Tibial nerve (tissue), 4 donors: ENCODE measurements around the gene OR1L4. TPM values are rescaled to one million over a fixed set of nuclear protein-coding genes. Genes with fewer than 3 reads are reported as not detected.

Experiments
- DNase-seq, 2 donors: peaks; one replicate each; pipeline ENCODE4 v3.0.0-alpha.2; 2019; ENCODE audit warnings: low spot score in 2 of 2
- H3K27ac ChIP-seq, 4 donors: fragments of 200-600 bp; sonication (generic) in 3 of 4; one replicate each; pipeline ENCODE4 v1.5.1; 2017 to 2019; ENCODE audit warnings: mild to moderate bottlenecking in 1 of 4
- H3K27me3 ChIP-seq, 2 donors: fragments of 200-600 bp; sonication (generic) in 1 of 2; one replicate each; pipeline versions ENCODE4 v1.5.1 to v1.6.0; 2017 to 2019
- H3K36me3 ChIP-seq, 3 donors: fragments of 200-600 bp; sonication (generic); one replicate each; pipeline ENCODE4 v1.5.1; 2018 to 2019
- H3K4me1 ChIP-seq, 4 donors: fragments of 200-600 bp; sonication (generic) in 3 of 4; one replicate each; pipeline ENCODE4 v1.5.1; 2017 to 2019
- H3K4me3 ChIP-seq, 4 donors: fragments of 200-600 bp; sonication (generic) in 3 of 4; one replicate each; pipeline ENCODE4 v1.5.1; 2017 to 2019; ENCODE audit warnings: mild to moderate bottlenecking in 1 of 4, moderate library complexity in 1 of 4
- H3K9me3 ChIP-seq, 4 donors: fragments of 200-600 bp; sonication (generic) in 3 of 4; one replicate each; pipeline ENCODE4 v1.5.1; 2017 to 2019
- EP300 ChIP-seq, 2 donors: sonication (generic); formaldehyde crosslinking; IDR thresholded peaks; one replicate each; pipeline ENCODE4 v1.6.1; 2017; ENCODE audit warnings: antibody characterized with exemption in 2 of 2, mild to moderate bottlenecking in 1 of 2
- POLR2A ChIP-seq, 2 donors: fragments of 450-650 bp; IDR thresholded peaks; one replicate each; pipeline ENCODE4 v1.6.1; 2017; ENCODE audit warnings: antibody characterized with exemption in 2 of 2, mild to moderate bottlenecking in 2 of 2, moderate library complexity in 2 of 2
- WGBS, 2 donors: methylation state at CpG; one replicate each; pipeline ENCODE4 v1.1.5; 2018; 5-methylcytosine and 5-hydroxymethylcytosine counted together
- total RNA-seq, 4 donors: library from RNA; depleted of rRNA; stranded (reverse); fragments of >200 nt; gene quantifications; one replicate each; pipeline ENCODE4 v1.1.0, GENCODE V29; 2016
- TF ChIP-seq, protein P1 (sequence below), 5 experiments: fragments of 200-600 bp in 3 of 5; fragments of 450-650 bp in 2 of 5; sonication (generic) in 3 of 5; IDR thresholded peaks; one replicate each; pipeline ENCODE4 v1.5.1; 2016 to 2019; ENCODE audit warnings: antibody characterized with exemption in 5 of 5, mild to moderate bottlenecking in 3 of 5, moderate library complexity in 2 of 5

Gene OR1L4, protein sequence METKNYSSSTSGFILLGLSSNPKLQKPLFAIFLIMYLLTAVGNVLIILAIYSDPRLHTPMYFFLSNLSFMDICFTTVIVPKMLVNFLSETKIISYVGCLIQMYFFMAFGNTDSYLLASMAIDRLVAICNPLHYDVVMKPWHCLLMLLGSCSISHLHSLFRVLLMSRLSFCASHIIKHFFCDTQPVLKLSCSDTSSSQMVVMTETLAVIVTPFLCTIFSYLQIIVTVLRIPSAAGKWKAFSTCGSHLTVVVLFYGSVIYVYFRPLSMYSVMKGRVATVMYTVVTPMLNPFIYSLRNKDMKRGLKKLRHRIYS
- total RNA-seq, result not detected

DNA sequence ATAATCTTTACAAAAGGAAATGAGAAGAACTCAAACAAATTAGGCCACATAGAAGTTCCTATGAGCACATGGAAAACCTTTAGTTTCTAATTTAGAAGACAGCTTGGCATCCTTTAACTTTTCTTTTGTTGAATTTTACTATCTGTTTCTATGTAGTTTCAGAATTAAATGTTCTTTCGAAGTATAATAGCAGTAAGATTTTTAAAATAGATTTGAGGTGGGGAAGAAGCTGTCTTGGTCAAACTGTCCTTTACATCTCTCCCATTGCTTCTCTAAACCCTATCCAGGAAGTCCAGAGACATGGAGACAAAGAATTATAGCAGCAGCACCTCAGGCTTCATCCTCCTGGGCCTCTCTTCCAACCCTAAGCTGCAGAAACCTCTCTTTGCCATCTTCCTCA, at the start of gene OR1L4:
Gene OR1L4, plus strand, starts transcription at position 301 of the 400 bp plus-strand sequence. Its CDS starts 0 bp downstream, at position 301.
- WGBS, 2 donors, result 80 to 87% methylated on average over 1 of the region's 1 CpG
- H3K36me3 ChIP-seq, result no peaks in the 10 kb centered on the region
- no peak within 1 kb of the TSS for H3K4me3 ChIP-seq
- TF ChIP-seq POLR2A (IDR thresholded peaks at IDR 0.05), result no peak
- TF ChIP-seq EP300 (IDR thresholded peaks at IDR 0.05), result no peak
- TF ChIP-seq, protein P1, sequence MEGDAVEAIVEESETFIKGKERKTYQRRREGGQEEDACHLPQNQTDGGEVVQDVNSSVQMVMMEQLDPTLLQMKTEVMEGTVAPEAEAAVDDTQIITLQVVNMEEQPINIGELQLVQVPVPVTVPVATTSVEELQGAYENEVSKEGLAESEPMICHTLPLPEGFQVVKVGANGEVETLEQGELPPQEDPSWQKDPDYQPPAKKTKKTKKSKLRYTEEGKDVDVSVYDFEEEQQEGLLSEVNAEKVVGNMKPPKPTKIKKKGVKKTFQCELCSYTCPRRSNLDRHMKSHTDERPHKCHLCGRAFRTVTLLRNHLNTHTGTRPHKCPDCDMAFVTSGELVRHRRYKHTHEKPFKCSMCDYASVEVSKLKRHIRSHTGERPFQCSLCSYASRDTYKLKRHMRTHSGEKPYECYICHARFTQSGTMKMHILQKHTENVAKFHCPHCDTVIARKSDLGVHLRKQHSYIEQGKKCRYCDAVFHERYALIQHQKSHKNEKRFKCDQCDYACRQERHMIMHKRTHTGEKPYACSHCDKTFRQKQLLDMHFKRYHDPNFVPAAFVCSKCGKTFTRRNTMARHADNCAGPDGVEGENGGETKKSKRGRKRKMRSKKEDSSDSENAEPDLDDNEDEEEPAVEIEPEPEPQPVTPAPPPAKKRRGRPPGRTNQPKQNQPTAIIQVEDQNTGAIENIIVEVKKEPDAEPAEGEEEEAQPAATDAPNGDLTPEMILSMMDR (IDR thresholded peaks at IDR 0.05), result no peak
- no peak within 1 kb of the TSS for H3K27ac ChIP-seq
- no peak for DNase-seq
- no peaks in the 10 kb centered on the region for H3K27me3 ChIP-seq
- H3K9me3 ChIP-seq, result peaks cover 0 to 94% (median 28%) of the 10 kb centered on the region in 4 donors
- H3K4me1 ChIP-seq, result no peaks in the 10 kb centered on the region

DNA sequence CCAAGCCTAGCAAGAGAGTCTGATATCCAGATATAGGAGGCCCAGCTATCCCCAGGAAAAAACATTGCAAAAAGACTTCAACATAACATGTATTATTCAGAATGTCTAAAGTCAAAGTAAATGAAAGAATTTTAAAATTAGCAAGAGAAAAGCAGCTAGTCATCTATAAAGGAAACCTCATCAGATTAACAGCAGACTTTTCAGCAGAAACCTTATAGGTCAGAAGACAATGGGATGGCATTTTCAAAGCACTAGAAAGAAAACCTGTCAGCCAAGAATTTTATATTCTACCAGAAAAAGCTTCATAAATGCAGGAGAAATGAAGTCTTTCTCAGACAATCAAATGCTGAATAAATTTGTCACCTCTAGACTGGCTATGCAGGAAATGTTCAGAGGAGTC, 38.9 kb upstream of the OR1L4 start:
- Histone ChIP-seq H3K9me3 (peaks cover 0 to 53% (median 13%) of the 10 kb centered on the region in 4 donors), H3K36me3 (no peaks in the 10 kb centered on the region), H3K27me3 (no peaks in the 10 kb centered on the region), H3K4me3 (no peak overlapping the region), H3K27ac (no peak overlapping the region), H3K4me1 (no peaks in the 10 kb centered on the region)
- no peak for DNase-seq
- no peak for TF ChIP-seq EP300 (IDR thresholded peaks at IDR 0.05)
- TF ChIP-seq, protein P1 (IDR thresholded peaks at IDR 0.05), result no peak
- no peak for TF ChIP-seq POLR2A (IDR thresholded peaks at IDR 0.05)

DNA sequence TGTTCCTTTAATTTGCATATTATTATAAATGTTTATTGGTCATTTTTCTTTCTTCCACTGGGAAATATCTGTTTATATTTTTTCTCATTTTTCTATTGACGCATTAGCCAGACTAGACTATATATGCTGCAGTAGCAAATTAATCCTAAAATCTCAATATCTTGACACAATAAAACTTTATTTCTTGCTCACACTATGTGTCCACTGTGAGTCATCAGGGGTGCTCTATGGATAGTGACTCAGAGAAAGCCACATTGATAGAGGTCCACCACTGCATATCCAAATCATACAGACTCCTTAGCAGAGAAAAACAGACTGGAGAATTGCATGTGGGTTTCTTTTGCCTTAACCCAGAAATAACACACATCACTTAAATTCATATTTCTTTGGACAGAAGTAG, 28.1 kb upstream of the OR1L4 start:
- no peak overlapping the region for H3K27ac ChIP-seq
- no peaks in the 10 kb centered on the region for H3K36me3 ChIP-seq
- DNase-seq, result no peak
- no peak overlapping the region for H3K4me3 ChIP-seq
- peaks cover 0 to 69% (median 11%) of the 10 kb centered on the region in 4 donors for H3K9me3 ChIP-seq
- TF ChIP-seq EP300 (IDR thresholded peaks at IDR 0.05) (no peak), POLR2A (IDR thresholded peaks at IDR 0.05) (no peak)
- TF ChIP-seq, protein P1 (IDR thresholded peaks at IDR 0.05), result no peak
- no peaks in the 10 kb centered on the region for H3K4me1 ChIP-seq
- 96 to 98% methylated on average over 1 of the region's 1 CpG for WGBS, 2 donors
- H3K27me3 ChIP-seq, result no peaks in the 10 kb centered on the region

DNA sequence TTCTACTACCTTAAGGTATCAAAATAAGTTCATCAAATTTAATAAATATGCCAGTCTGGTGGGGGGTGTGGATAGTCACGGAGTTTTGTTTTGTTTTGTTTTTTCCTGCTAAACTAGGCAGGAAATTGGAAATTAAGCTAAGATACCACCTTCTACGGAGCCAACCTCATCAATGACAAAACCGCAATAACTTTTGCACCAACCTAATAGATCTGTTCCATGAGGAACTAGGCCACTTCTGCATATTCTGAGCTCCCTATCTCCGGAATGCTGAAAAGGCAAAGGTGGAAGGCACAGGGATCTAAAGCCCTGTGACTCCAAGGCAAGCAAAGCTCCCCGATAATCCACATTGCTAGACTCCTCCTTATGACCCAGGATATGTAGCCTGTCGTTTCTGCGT, 5.8 kb upstream of the OR1L4 start:
- Histone ChIP-seq H3K4me1 (no peaks in the 10 kb centered on the region), H3K4me3 (no peak overlapping the region), H3K36me3 (no peaks in the 10 kb centered on the region), H3K9me3 (peaks cover 0 to 87% (median 8%) of the 10 kb centered on the region in 4 donors), H3K27me3 (no peaks in the 10 kb centered on the region), H3K27ac (no peak overlapping the region)
- no peak for DNase-seq
- WGBS, 2 donors, result 82 to 90% methylated on average over 7 of the region's 7 CpGs
- TF ChIP-seq POLR2A (IDR thresholded peaks at IDR 0.05) (no peak), EP300 (IDR thresholded peaks at IDR 0.05) (no peak)
- TF ChIP-seq, protein P1 (IDR thresholded peaks at IDR 0.05), result no peak

DNA sequence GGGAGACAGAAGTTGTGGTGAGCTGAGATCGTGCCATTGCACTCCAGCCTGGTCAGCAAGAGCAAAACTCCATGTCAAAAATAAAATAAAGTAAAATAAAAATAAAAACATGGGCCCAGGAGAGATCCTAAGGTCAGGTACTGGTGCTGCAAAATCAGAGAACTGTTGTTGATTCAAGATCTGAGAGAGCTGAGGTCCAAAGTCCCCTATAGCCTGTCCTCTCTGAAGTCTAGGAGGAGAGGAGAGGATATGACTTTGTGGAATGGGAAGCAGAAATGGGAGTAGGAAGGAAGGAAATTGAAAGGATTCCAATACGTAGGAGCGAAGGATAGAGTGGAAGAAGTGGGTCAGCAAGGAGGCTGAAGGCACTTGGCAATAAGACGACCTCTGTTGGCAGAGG, 4.6 kb upstream of the OR1L4 start:
- TF ChIP-seq EP300 (IDR thresholded peaks at IDR 0.05), result no peak
- no peak for TF ChIP-seq POLR2A (IDR thresholded peaks at IDR 0.05)
- TF ChIP-seq, protein P1 (IDR thresholded peaks at IDR 0.05), result no peak
- no peaks in the 10 kb centered on the region for H3K27me3 ChIP-seq
- peaks cover 0 to 91% (median 9%) of the 10 kb centered on the region in 4 donors for H3K9me3 ChIP-seq
- WGBS, 2 donors, result 78 to 82% methylated on average over 4 of the region's 4 CpGs
- H3K4me1 ChIP-seq, result no peaks in the 10 kb centered on the region
- H3K36me3 ChIP-seq, result no peaks in the 10 kb centered on the region
- DNase-seq, result no peak
- no peak overlapping the region for H3K4me3 ChIP-seq
- no peak overlapping the region for H3K27ac ChIP-seq
